Rectal smooth muscle tissue (tissue), 1 donor: Measurements from ENCODE around the gene TM9SF2.
A peak's percentile ranks its signal among the peaks of the same experiment; 100 is the strongest.
"Not testable (repeated sequence)": the region's sequence is repeated elsewhere in the genome, so short reads cannot be mapped to it uniquely, and the experiment has no call there.

ENCODE experiments used
- H3K27ac ChIP-seq: one replicate; pipeline ENCODE4 v1.7.0; 2013; ENCODE audit warnings: low read depth, low read length, inconsistent platforms
- H3K27me3 ChIP-seq: one replicate; pipeline ENCODE4 v1.7.0; 2013; ENCODE audit warnings: low read length; ENCODE audit not compliant: control insufficient read depth, insufficient read depth
- H3K36me3 ChIP-seq: one replicate; pipeline ENCODE4 v1.7.0; 2013; ENCODE audit warnings: low read length; ENCODE audit not compliant: control insufficient read depth, insufficient read depth
- H3K4me1 ChIP-seq: one replicate; pipeline ENCODE4 v1.7.0; 2013; ENCODE audit warnings: low read length; ENCODE audit not compliant: control insufficient read depth, insufficient read depth
- H3K4me3 ChIP-seq: one replicate; pipeline ENCODE4 v1.7.0; 2013; ENCODE audit warnings: low read length
- H3K9ac ChIP-seq: one replicate; pipeline ENCODE4 v1.7.0; 2013; ENCODE audit warnings: low read length

The TM9SF2 gene

DNA sequence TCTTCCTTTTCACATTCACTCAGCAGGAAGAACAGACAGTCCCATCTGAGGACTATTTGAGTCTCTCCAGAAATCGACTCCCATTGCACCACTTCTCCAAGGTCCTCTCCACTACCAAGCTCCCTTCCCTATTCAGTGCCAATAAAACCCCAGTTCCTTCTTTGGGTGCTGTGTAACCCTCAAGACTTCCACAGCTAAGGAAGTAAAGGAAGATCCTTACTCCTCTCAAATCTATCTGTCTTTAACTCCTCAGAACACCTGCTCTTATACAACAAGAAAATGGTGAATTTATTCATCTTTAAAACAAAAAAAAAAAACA, 29.2 kb upstream of the TM9SF2 start:
- no peaks in the 10 kb centered on the region for H3K27me3 ChIP-seq
- no peak overlapping the region for H3K4me3 ChIP-seq
- no peak overlapping the region for H3K9ac ChIP-seq
- no peak overlapping the region for H3K27ac ChIP-seq
- no peaks in the 10 kb centered on the region for H3K4me1 ChIP-seq
- no peaks in the 10 kb centered on the region for H3K36me3 ChIP-seq

GRCh38 chr13:99473515-99473914, 27.8 kb upstream of the TM9SF2 start:
- Histone ChIP-seq H3K9ac (no peak overlapping the region), H3K27ac (no peak overlapping the region), H3K27me3 (no peaks in the 10 kb centered on the region), H3K4me1 (no peaks in the 10 kb centered on the region), H3K36me3 (no peaks in the 10 kb centered on the region), H3K4me3 (no peak overlapping the region)

DNA sequence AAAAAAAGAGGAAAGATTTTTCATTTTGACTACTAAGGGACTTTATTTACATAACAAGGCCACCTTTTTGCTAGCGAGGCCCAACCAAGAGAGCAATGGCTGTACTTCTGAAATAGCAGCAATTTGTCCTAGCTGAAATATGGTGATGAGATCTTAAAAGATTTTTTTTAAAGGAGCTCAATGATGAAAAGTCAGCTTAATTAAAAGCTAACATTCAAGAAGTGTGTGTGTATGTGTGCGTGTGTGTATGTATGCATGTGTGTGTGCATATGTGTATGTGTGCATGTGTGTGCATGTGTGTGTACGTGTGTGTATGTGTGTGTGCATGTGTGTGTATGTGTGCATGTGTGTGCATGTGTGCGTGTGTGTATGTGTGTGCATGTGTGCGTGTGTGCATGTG, 24.6 kb upstream of the TM9SF2 start:
- H3K36me3 ChIP-seq: no peaks in the 10 kb centered on the region
- no peak overlapping the region for H3K27ac ChIP-seq
- H3K9ac ChIP-seq: no peak overlapping the region
- no peaks in the 10 kb centered on the region for H3K4me1 ChIP-seq
- no peak overlapping the region for H3K4me3 ChIP-seq
- H3K27me3 ChIP-seq: no peaks in the 10 kb centered on the region

- no peaks in the 10 kb centered on the region for H3K36me3 ChIP-seq
- H3K4me3 ChIP-seq: no peak overlapping the region
- no peak overlapping the region for H3K9ac ChIP-seq
- no peaks in the 10 kb centered on the region for H3K27me3 ChIP-seq
- H3K27ac ChIP-seq: no peak overlapping the region
- no peaks in the 10 kb centered on the region for H3K4me1 ChIP-seq
Observed at GRCh38 chr13:99477493-99477892, 23.8 kb upstream of the TM9SF2 start.

DNA sequence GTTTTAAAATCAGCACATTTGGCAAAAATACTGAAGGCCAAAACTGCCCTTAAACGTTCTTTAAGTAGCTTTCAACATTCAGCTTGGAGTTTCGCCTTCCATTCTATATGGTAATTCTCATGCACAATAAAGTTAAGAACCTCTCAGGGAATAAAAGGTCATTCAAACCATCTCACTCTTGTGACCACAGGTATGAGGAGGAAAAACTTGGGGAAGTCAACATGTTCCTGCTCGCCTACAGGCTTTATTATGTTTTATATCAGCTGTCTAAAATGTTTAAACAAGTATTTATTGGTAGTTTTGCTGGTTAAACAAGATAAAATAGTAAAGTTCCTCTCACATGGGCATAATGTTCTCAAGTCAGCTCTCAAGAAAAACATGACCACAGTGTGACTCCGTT, 19.9 kb upstream of the TM9SF2 start:
- H3K4me1 ChIP-seq: no peaks in the 10 kb centered on the region
- no peak overlapping the region for H3K27ac ChIP-seq
- H3K4me3 ChIP-seq: no peak overlapping the region
- H3K27me3 ChIP-seq: no peaks in the 10 kb centered on the region
- no peaks in the 10 kb centered on the region for H3K36me3 ChIP-seq
- H3K9ac ChIP-seq: no peak overlapping the region

GRCh38 chr13:99484473-99484872, 16.8 kb upstream of the TM9SF2 start:
- Histone ChIP-seq H3K36me3 (no peaks in the 10 kb centered on the region), H3K27ac (no peak overlapping the region), H3K4me1 (no peaks in the 10 kb centered on the region), H3K27me3 (no peaks in the 10 kb centered on the region), H3K4me3 (no peak overlapping the region), H3K9ac (no peak overlapping the region)

- Histone ChIP-seq H3K9ac (no peak overlapping the region), H3K27me3 (no peaks in the 10 kb centered on the region), H3K36me3 (no peaks in the 10 kb centered on the region), H3K4me3 (no peak overlapping the region), H3K27ac (no peak overlapping the region), H3K4me1 (no peaks in the 10 kb centered on the region)
Observed at GRCh38 chr13:99486996-99487395, 14.3 kb upstream of the TM9SF2 start.

DNA sequence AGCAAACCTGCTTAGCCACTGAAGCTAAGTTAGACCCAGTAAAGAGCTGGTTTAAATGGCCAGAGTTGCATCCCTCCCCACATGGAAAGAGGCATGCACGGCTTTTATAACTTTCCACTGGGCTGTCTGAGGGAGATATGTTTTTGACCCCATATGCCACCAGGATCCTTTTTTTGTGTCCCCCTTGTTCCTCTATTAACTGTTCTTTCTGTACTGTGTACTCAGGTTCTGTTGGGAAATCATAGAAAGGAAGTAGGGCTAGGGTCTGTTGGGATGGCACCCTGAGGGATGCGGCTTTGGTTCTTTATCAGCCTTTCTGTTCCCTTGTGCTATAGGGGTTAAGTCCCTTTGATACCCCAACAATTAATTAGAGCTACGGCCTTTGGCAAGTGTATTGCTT, 12.2 kb upstream of the TM9SF2 start:
- H3K4me3 ChIP-seq: no peak overlapping the region
- no peaks in the 10 kb centered on the region for H3K4me1 ChIP-seq
- H3K27ac ChIP-seq: no peak overlapping the region
- no peaks in the 10 kb centered on the region for H3K36me3 ChIP-seq
- H3K9ac ChIP-seq: no peak overlapping the region
- H3K27me3 ChIP-seq: no peaks in the 10 kb centered on the region

DNA sequence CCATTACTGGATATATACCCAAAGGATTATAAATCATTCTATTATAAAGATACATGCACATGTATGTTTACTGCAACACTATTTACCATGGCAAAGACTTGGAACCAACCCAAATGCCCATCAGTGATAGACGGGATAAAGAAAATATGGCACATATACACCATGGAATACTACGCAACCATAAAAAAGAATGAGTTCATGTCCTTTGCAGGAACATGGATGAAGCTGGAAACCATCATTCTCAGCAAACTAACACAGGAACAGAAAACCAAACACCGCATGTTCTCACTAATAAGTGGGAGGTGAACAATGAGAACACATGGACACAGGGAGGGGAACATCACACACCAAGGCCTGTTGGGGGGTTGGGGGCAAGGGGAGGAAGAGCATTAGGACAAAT, 9.5 kb upstream of the TM9SF2 start:
- H3K9ac ChIP-seq, H3K27me3 ChIP-seq, H3K4me1 ChIP-seq, H3K4me3 ChIP-seq, H3K27ac ChIP-seq, H3K36me3 ChIP-seq: not testable (repeated sequence)

- no peaks in the 10 kb centered on the region for H3K27me3 ChIP-seq
- peak overlapping the region; percentile 52 for H3K4me3 ChIP-seq
- H3K36me3 ChIP-seq: no peaks in the 10 kb centered on the region
- peaks cover 7% of the 10 kb centered on the region for H3K4me1 ChIP-seq
- H3K9ac ChIP-seq: no peak overlapping the region
- H3K27ac ChIP-seq: no peak overlapping the region
Observed at GRCh38 chr13:99495466-99496183, 5.6 kb upstream of the TM9SF2 start.

- H3K36me3 ChIP-seq: no peaks in the 10 kb centered on the region
- no peak overlapping the region for H3K27ac ChIP-seq
- H3K4me1 ChIP-seq: peaks cover 8% of the 10 kb centered on the region
- H3K4me3 ChIP-seq: peak overlapping the region; percentile 52
- H3K9ac ChIP-seq: no peak overlapping the region
- H3K27me3 ChIP-seq: no peaks in the 10 kb centered on the region
Observed at GRCh38 chr13:99496184-99497142, 4.8 kb upstream of the TM9SF2 start.

DNA sequence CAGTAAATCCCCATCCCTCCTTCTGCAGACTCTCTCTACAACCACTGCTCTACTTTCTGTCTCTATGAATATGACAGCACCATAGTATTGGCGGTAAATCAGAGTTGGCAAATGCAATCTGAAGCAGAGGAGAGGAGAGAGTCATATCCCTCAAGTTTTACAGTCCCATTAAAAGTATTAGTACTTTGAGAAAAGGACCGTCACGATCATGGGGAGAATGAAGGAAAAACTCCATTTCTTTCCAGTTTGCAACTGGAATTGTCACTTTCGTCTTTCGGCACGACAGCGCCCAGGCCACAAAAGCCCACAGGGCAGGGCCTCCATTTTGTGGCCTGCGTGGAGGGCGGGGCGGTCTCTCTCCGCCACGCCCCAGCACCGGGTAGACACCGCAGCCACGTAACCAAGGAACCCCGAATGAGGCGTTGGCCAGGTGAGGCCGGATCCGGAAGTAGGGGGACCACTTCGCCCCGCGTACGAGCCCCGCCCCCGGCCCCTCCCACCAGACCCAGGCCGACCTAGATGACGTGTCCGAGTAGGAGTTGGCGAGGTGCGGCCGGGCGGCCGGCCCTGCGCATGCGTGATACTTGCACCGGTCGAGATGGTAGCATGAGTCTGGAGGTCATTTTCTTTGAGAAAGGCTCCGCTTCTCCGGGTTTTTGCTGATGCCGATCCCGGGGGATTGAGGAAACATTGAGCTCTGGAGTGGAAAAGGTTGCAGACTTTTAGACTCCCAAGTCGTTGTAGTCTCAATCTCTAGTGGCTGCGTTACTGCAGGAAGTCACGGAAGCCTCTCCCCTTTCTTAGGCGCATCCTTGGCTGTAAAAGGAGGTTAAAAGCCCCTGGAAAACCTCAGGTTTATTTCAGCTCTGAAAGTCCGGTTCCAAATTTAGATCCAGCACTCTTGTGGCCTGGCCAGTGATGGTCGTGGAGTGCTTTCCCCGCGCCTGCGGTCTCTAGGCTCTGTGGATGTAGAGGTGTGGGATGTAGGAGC, 2.8 kb upstream of the TM9SF2 start:
- peak overlapping the region; percentile 81 for H3K27ac ChIP-seq
- peak overlapping the region; percentile 80 for H3K4me3 ChIP-seq
- peaks cover 18% of the 10 kb centered on the region for H3K4me1 ChIP-seq
- H3K27me3 ChIP-seq: no peaks in the 10 kb centered on the region
- peak overlapping the region; percentile 61 for H3K9ac ChIP-seq
- no peaks in the 10 kb centered on the region for H3K36me3 ChIP-seq
